ENCODE results near the gene GRIP2.

The GRIP2 gene

DNA sequence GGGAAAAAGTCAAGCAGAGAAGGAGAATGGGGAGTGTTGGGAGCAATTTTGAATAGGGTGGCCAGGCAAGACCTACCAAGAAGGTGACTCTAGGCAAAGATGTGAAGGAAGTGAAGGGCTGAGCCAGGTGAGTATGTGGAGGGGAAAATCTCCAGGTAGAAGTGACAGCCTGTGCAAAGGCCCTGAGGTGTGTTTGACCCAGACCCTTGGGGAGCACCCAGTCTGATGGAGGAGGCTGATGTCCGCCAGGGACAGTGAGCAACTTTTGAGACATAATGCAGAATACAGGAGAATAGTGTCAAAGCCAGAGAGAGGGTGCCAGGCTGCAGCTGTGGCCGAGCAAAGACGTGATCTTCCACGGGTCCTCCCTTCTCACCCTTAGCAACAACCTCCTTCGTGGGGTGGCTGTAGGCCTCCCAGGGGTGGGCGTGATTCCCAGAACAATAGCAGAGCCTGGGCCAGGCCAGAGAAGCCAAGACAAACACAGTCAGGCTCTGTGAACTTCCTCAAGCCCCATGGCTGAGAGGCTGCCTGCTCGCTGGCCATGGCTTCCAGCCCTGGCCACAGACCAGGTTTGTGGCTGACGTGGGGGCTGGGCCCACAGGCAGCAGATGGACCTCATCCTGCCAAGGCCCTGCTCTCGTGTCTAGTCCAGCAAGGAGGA, 79.7 kb downstream of the GRIP2 start:
- no peak for TF ChIP-seq CTCF (IDR thresholded peaks at IDR 0.05)
- Histone ChIP-seq H3K27ac (peak overlapping the region in 1 of 2 donors; percentile 8), H3K4me1 (peaks cover 0 to 27% (median 21%) of the 10 kb centered on the region in 4 donors), H3K27me3 (no peaks in the 10 kb centered on the region), H3K4me3 (no peak overlapping the region), H3K36me3 (peaks cover 0 to 33% (median 13%) of the 10 kb centered on the region in 3 donors), H3K9me3 (no peaks in the 10 kb centered on the region)
- DNase-seq = peak; percentile 73 to 92
- intact Hi-C loops (cut with DNase I; ENCODE audit: low total_unique reads) = no loop called here

DNA sequence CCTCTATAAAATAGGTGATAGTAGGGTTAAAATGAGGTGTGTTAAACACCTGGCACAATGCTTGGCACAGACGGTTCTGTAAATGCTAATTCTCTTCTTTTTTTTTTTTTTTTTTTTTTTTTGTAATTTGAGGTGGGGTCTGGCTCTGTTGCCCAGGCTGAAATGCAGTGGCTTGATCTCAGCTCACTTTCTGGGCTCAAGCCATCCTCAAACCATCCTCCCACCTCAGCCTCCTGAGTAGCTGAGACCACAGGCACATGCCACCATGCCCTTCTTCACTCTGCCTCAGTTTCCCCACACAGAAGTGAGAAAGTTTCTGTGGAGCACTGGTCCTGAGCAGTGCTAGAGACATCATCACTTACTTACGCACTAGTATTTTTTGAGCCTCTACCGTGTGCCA, 80.4 kb downstream of the GRIP2 start:
- peaks cover 0 to 26% (median 13%) of the 10 kb centered on the region in 3 donors for H3K36me3 ChIP-seq
- no peak for TF ChIP-seq CTCF (IDR thresholded peaks at IDR 0.05)
- intact Hi-C loops (cut with DNase I; ENCODE audit: low total_unique reads) = loop anchor here (10.0 kb wide), 1 partner anchor 335 kb away; the partner anchor contains the start of genes CHCHD4 and TMEM43
- H3K27ac ChIP-seq = no peak overlapping the region
- H3K27me3 ChIP-seq = no peaks in the 10 kb centered on the region
- DNase-seq = no peak
- H3K4me3 ChIP-seq = no peak overlapping the region
- no peaks in the 10 kb centered on the region for H3K9me3 ChIP-seq
- H3K4me1 ChIP-seq = peaks cover 0 to 28% (median 21%) of the 10 kb centered on the region in 4 donors

GRCh38 chr3:14459384-14459783, 80.8 kb downstream of the GRIP2 start:
- H3K36me3 ChIP-seq = peaks cover 0 to 23% (median 13%) of the 10 kb centered on the region in 3 donors
- H3K4me3 ChIP-seq = no peak overlapping the region
- H3K4me1 ChIP-seq = peaks cover 0 to 32% (median 23%) of the 10 kb centered on the region in 4 donors
- no peak overlapping the region for H3K27ac ChIP-seq
- TF ChIP-seq CTCF (IDR thresholded peaks at IDR 0.05) = no peak
- intact Hi-C loops (cut with DNase I; ENCODE audit: low total_unique reads) = loop anchor here (10.0 kb wide), 1 partner anchor 335 kb away; the partner anchor contains the start of genes CHCHD4 and TMEM43
- DNase-seq = no peak
- H3K9me3 ChIP-seq = no peaks in the 10 kb centered on the region
- no peaks in the 10 kb centered on the region for H3K27me3 ChIP-seq

DNA sequence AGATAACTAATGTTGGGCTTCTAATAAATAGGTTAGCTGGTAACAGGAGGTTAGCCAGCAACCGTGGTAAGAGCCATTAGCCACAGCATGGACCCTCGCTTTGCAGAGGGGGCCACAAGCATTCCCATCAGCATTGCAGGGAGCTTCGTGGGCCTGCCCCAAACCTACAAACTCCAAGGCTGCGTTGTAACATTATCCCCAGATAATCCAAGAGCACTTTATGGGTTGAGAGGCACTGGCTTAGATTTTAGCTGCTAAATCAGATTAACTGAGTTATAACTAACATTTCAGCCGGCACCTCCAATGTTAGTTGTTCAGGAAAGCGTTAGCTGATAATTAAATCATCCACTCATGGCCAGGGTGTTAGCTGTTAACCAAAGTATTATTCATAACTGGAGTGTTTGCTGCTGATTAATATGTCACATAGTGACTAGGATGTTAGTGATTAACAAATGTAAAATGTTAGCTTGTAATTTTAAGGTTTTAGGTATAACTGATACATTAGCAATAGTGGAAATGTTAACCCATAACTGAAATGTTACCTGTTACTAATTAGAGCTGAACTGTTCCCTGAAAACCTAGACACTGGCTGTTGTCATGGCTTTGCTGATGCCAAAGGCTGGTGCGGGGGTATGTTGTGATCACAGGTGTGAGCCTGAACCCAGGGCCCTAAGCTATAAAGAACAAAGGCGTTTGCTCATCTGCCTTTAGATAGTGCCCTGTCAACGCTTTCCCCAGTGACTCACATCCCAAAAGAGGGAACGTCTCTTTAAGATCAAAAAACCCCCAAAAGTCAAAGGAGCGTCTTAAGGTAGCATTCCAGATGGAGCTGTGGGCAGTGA, 81.5 kb downstream of the GRIP2 start:
- H3K4me1 ChIP-seq = peaks cover 0 to 39% (median 30%) of the 10 kb centered on the region in 4 donors

More for the DNA sequence above, 81.5 kb downstream of the GRIP2 start:
- no peak for TF ChIP-seq CTCF (IDR thresholded peaks at IDR 0.05)
- intact Hi-C loops (cut with DNase I; ENCODE audit: low total_unique reads) = loop anchor here (10.0 kb wide), 1 partner anchor 334 kb away; the partner anchor contains the start of genes CHCHD4 and TMEM43
- no peak for DNase-seq
- Histone ChIP-seq H3K27ac (no peak overlapping the region), H3K27me3 (no peaks in the 10 kb centered on the region), H3K36me3 (peaks cover 0 to 17% (median 13%) of the 10 kb centered on the region in 3 donors), H3K4me3 (no peak overlapping the region), H3K9me3 (no peaks in the 10 kb centered on the region)

All from tibial artery (tissue), 4 donors.